Lower leg skin (tissue), 3 donors: ENCODE data around the gene ELK4.

Experiments
- POLR2A ChIP-seq, 2 donors: fragments of 450-650 bp; IDR thresholded peaks; one replicate each; pipeline ENCODE4 v1.6.1; 2016 to 2017; ENCODE audit warnings: antibody characterized with exemption in 2 of 2, mild to moderate bottlenecking in 1 of 2, moderate library complexity in 1 of 2
- TF ChIP-seq, protein P1 (sequence below), 3 donors: fragments of 450-650 bp; IDR thresholded peaks; one replicate each; pipeline ENCODE4 v1.5.1; 2016; ENCODE audit warnings: antibody characterized with exemption in 3 of 3, mild to moderate bottlenecking in 3 of 3, moderate library complexity in 2 of 3

DNA sequence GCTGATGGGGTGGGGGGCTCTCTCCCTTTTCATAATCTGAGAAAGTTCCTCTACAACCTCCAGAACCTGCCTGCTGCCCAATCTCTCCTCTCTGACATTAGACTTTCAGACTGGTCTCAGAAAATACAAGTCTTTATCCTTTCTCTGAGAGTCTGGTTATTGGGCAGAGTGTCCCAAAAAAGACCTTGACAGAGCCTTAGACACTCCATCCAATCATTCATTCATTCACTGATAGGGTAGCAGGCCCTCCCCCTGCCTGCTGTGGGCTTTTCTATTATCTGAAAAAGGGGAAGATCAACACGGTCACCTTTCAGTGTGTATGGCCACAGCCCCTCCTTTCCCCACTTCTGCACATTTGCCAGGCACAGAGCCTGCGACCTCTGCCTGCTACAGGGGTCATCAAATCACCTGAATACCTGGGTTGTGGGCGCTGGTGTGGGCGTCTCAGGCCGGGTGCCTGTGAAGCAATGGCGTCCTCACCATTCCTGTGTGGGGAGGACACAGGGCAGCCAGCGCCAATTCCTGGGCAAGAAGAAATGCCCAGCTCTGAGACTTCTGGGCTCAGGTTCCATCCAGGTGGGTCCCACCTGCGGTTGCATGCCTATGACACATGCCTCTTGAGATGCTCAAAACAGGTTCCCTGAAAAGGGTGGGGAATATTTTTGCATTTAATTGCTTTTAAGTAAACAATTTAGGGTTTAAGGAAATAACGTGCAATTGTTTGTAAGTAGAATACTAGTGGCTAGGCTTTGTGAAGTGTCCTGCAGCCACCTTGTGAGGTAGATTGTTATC is 52.8 kb downstream of the ELK4 start:
- TF ChIP-seq, protein P1, sequence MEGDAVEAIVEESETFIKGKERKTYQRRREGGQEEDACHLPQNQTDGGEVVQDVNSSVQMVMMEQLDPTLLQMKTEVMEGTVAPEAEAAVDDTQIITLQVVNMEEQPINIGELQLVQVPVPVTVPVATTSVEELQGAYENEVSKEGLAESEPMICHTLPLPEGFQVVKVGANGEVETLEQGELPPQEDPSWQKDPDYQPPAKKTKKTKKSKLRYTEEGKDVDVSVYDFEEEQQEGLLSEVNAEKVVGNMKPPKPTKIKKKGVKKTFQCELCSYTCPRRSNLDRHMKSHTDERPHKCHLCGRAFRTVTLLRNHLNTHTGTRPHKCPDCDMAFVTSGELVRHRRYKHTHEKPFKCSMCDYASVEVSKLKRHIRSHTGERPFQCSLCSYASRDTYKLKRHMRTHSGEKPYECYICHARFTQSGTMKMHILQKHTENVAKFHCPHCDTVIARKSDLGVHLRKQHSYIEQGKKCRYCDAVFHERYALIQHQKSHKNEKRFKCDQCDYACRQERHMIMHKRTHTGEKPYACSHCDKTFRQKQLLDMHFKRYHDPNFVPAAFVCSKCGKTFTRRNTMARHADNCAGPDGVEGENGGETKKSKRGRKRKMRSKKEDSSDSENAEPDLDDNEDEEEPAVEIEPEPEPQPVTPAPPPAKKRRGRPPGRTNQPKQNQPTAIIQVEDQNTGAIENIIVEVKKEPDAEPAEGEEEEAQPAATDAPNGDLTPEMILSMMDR (IDR thresholded peaks at IDR 0.05) = no peak
- TF ChIP-seq POLR2A (IDR thresholded peaks at IDR 0.05) = no peak
